ENCODE data around the gene RALGPS2. TPM values are rescaled to one million over a fixed set of nuclear protein-coding genes. Genes with fewer than 3 reads are reported as not detected.

The RALGPS2 gene
- total and polyA plus RNA-seq, 10 donors = 25.6 to 118 (median 77.2) TPM

GRCh38 chr1:178738780-178739179 is 13.7 kb downstream of the RALGPS2 start:
- TF ChIP-seq POLR2A (IDR thresholded peaks at IDR 0.05) (no peak), POLR2AphosphoS5 (IDR thresholded peaks at IDR 0.05) (no peak), CTCF (IDR thresholded peaks at IDR 0.05 in 8 of 11, conservative IDR thresholded peaks at IDR 0.05 in 3 of 11) (no peak)
- Histone ChIP-seq H3K4me3 (no peak overlapping the region), H3K9me3 (peaks cover 0 to 8% (median 0%) of the 10 kb centered on the region in 8 donors), H3K27me3 (replicated peaks in 1 of 7) (no peaks in the 10 kb centered on the region), H3K36me3 (peaks cover 0 to 77% (median 8%) of the 10 kb centered on the region in 6 donors), H3K27ac (no peak overlapping the region), H3K4me1 (peaks cover 0 to 45% (median 2%) of the 10 kb centered on the region in 6 donors)
- intact Hi-C loops (cut with DNase I; ENCODE audit: low total_unique reads) = no loop called here
- no peak for DNase-seq
- WGBS, 5 donors = 75 to 93% (median 87%) methylated on average over 1 of the region's 1 CpG

- peak overlapping the region in 1 of 8 donors; percentile 45 for H3K27ac ChIP-seq
- peaks cover 0 to 84% (median 9%) of the 10 kb centered on the region in 6 donors for H3K36me3 ChIP-seq
- no peak overlapping the region for H3K4me3 ChIP-seq
- no peaks in the 10 kb centered on the region for H3K27me3 ChIP-seq (replicated peaks in 1 of 7)
- TF ChIP-seq POLR2A (IDR thresholded peaks at IDR 0.05) (no peak), CTCF (IDR thresholded peaks at IDR 0.05 in 8 of 11, conservative IDR thresholded peaks at IDR 0.05 in 3 of 11) (no peak), POLR2AphosphoS5 (IDR thresholded peaks at IDR 0.05) (no peak)
- 87 to 97% (median 92%) methylated on average over 4 of the region's 4 CpGs for WGBS, 5 donors
- peaks cover 0 to 38% (median 2%) of the 10 kb centered on the region in 6 donors for H3K4me1 ChIP-seq
- no peak for DNase-seq
- H3K9me3 ChIP-seq = peaks cover 0 to 8% (median 0%) of the 10 kb centered on the region in 8 donors
- intact Hi-C loops (cut with DNase I; ENCODE audit: low total_unique reads) = no loop called here
These were observed 14.4 kb downstream of the RALGPS2 start for GRCh38 chr1:178739285-178740045.

- TF ChIP-seq POLR2AphosphoS5 (IDR thresholded peaks at IDR 0.05) = no peak
- no peak for TF ChIP-seq CTCF (IDR thresholded peaks at IDR 0.05 in 8 of 11, conservative IDR thresholded peaks at IDR 0.05 in 3 of 11)
- no peak for TF ChIP-seq POLR2A (IDR thresholded peaks at IDR 0.05)
- no peak for DNase-seq
- intact Hi-C loops (cut with DNase I; ENCODE audit: low total_unique reads) = no loop called here
- peaks cover 0 to 8% (median 0%) of the 10 kb centered on the region in 8 donors for H3K9me3 ChIP-seq
- H3K36me3 ChIP-seq = peaks cover 0 to 88% (median 10%) of the 10 kb centered on the region in 6 donors
- H3K27ac ChIP-seq = peak overlapping the region in 1 of 8 donors; percentile 45
- no peak overlapping the region for H3K4me3 ChIP-seq
- H3K27me3 ChIP-seq (replicated peaks in 1 of 7) = no peaks in the 10 kb centered on the region
- 90 to 100% (median 95%) methylated on average over 1 of the region's 1 CpG for whole genome bisulfite sequencing, 5 donors
- H3K4me1 ChIP-seq = peaks cover 0 to 28% (median 2%) of the 10 kb centered on the region in 6 donors
These were observed 15.4 kb downstream of the RALGPS2 start for GRCh38 chr1:178740491-178740890.

- Histone ChIP-seq H3K36me3 (peaks cover 0 to 88% (median 10%) of the 10 kb centered on the region in 6 donors), H3K4me1 (peaks cover 0 to 24% (median under 1%) of the 10 kb centered on the region in 6 donors), H3K27me3 (replicated peaks in 1 of 7) (no peaks in the 10 kb centered on the region), H3K9me3 (peaks cover 0 to 8% (median 0%) of the 10 kb centered on the region in 8 donors), H3K27ac (peak overlapping the region in 1 of 8 donors; percentile 45), H3K4me3 (no peak overlapping the region)
- intact Hi-C loops (cut with DNase I; ENCODE audit: low total_unique reads) = no loop called here
- no peak for DNase-seq
- no peak for TF ChIP-seq CTCF (IDR thresholded peaks at IDR 0.05 in 8 of 11, conservative IDR thresholded peaks at IDR 0.05 in 3 of 11)
- TF ChIP-seq POLR2AphosphoS5 (IDR thresholded peaks at IDR 0.05) = no peak
- TF ChIP-seq POLR2A (IDR thresholded peaks at IDR 0.05) = no peak
- WGBS, 5 donors = 91 to 100% (median 97%) methylated on average over 1 of the region's 1 CpG
These were observed 15.9 kb downstream of the RALGPS2 start for GRCh38 chr1:178740924-178741323.

Data from spleen (tissue), 11 donors.